Muscle layer of duodenum (tissue), 2 donors: Measurements from ENCODE around the gene PICALM.
"Not testable (repeated sequence)": the region's sequence is repeated elsewhere in the genome, so short reads cannot be mapped to it uniquely, and the experiment has no call there.

Experiments
- H3K27ac ChIP-seq: one replicate; pipeline ENCODE4 v1.7.0; 2013; ENCODE audit warnings: mild to moderate bottlenecking, low read length
- H3K27me3 ChIP-seq: one replicate; pipeline ENCODE4 v1.7.0; 2013; ENCODE audit warnings: low read depth, mild to moderate bottlenecking, control low read depth, low read length
- H3K36me3 ChIP-seq, 2 donors: one replicate each; pipeline ENCODE4 v1.7.0; 2013; ENCODE audit warnings: low read length in 2 of 2, control low read depth in 1 of 2, mild to moderate bottlenecking in 1 of 2; ENCODE audit not compliant: insufficient read depth in 2 of 2, control insufficient read depth in 1 of 2
- H3K4me1 ChIP-seq, 2 donors: one replicate each; pipeline ENCODE4 v1.7.0; 2013; ENCODE audit warnings: low read length in 2 of 2, mild to moderate bottlenecking in 2 of 2, control low read depth in 1 of 2, moderate library complexity in 1 of 2; ENCODE audit not compliant: insufficient read depth in 2 of 2, control insufficient read depth in 1 of 2
- H3K4me3 ChIP-seq, 2 donors: one replicate each; pipeline ENCODE4 v1.7.0; 2013; ENCODE audit warnings: low read length in 2 of 2, low read depth in 1 of 2, mild to moderate bottlenecking in 1 of 2
- H3K9me3 ChIP-seq, 2 donors: one replicate each; pipeline ENCODE4 v1.7.0; 2013; ENCODE audit warnings: low read length in 2 of 2, control low read depth in 1 of 2, mild to moderate bottlenecking in 1 of 2; ENCODE audit not compliant: control insufficient read depth in 1 of 2
- donor health status: healthy.

The PICALM gene

DNA sequence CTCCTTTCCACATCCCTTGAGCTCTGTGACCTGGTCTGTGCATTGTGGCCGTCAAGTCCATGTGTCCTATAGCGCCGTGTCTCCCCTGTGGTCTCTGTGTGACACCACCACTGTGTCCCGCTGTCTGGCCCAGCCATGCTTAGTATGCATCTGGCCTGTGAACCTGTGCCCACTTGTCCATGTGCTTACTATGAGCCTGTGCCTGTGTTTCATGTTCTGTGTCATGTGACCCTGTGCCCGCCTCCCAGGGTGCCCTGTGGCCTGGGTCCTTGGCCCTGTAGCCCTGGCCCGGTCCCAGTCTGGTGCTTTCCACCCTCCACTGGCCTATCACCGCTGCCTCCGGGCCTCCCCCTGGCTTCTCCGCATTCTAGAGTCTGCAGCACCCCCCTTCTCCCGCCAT, 133.1 kb downstream of the PICALM start:
- Histone ChIP-seq H3K4me3 (no peak overlapping the region), H3K4me1 (no peaks in the 10 kb centered on the region)

DNA sequence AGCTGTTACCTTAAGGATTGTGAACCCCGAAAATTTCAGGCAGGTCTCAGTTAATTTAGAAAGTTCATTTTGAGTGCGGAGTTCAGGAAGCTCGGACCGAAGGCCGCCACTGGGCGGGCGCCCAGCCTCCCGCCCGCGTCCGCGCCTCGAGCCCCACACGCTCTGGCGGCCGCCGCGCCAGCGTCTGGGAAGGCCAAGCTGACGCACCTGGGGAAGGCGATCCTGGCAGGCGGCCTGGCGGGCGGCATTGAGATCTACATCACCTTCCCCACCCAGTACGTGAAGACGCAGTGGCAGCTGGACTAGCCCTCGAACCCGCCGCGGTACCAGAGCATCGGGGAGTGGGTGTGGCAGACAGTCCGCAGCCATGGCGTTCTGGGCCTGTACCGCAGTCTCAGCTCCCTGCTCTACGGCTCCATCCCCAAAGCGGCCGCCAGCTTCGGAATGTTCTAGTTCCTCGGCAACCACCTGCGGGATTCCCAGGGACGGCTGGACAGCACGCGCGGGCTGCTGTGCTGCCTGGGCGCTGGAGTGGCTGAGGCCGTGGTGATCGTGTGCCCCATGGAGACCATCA, 134.2 kb downstream of the PICALM start:
- Histone ChIP-seq H3K27ac (no peak overlapping the region), H3K36me3 (no peaks in the 10 kb centered on the region), H3K27me3 (no peaks in the 10 kb centered on the region), H3K4me3 (no peak overlapping the region), H3K4me1 (no peaks in the 10 kb centered on the region), H3K9me3 (no peaks in the 10 kb centered on the region)

More for the DNA sequence above, 133.1 kb downstream of the PICALM start:
- no peaks in the 10 kb centered on the region for H3K27me3 ChIP-seq
- H3K27ac ChIP-seq: no peak overlapping the region
- H3K9me3 ChIP-seq: no peaks in the 10 kb centered on the region
- no peaks in the 10 kb centered on the region for H3K36me3 ChIP-seq

DNA sequence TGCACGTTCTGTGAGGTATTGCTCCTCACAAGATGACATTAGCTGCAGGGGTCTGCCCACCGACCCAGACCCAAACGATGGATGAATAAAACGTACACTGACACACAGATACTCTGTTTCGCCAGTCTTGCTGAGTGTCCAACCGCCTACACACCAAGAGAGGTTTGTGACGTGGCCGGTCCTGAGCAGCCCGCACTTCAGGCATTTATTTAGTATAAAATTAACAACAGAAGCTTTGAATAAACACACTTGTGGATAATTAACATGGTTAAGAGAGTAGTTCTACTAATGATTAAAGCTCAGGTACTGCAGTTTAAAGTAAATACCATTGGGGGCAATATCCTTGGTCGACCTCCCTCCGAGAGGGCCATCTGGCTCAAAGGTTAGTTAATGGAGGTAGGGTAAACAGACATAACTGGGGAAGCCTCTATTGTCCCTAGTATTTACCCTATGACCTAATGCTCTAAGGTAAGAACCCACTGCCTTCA, 138.0 kb downstream of the PICALM start:
- Histone ChIP-seq H3K36me3 (no peaks in the 10 kb centered on the region), H3K27me3 (no peaks in the 10 kb centered on the region), H3K4me3 (no peak overlapping the region), H3K27ac (no peak overlapping the region), H3K4me1 (no peaks in the 10 kb centered on the region), H3K9me3 (no peaks in the 10 kb centered on the region)

DNA sequence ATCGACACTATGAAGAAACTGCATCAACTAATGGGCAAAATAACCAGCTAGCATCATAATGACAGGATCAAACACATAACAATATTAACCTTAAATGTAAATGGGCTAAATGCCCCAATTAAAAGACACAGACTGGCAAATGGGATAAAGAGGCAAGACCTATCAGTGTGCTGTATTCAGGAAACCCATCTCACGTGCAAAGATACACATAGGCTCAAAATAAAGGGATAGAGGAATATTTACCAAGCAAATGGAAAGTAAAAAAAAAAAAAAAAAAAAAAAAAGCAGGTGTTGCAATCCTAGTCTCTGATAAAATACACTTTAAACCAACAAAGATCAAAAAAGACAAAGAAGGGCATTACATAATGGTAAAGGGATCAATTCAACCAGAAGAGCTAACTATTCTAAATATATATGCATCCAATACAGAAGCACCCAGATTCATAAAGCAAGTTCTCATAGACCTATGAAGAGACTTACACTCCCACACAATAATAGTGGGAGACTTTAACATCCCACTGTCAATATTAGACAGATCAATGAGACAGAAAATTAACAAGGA, 142.2 kb downstream of the PICALM start:
- not testable (repeated sequence) for H3K27ac ChIP-seq, H3K36me3 ChIP-seq

DNA sequence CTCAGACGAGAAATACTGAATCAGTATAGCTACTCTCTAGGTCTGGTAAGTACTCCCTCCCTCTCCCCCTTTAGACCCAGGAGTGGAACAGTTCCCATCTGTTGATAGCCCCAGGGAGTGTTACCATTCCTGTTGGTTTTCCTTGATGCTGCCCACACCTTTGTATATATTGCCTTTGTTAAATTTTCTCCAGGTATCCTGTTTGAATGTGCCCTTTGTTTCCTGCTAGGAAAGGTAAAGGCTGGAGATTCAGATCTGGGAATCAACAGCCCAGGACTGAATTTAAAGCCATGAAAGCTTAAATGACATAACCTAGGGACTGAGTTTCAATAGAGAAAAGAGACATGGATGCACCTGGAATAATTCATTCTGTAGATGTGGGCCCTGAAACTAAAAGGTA, 145.4 kb downstream of the PICALM start:
- H3K9me3 ChIP-seq: no peaks in the 10 kb centered on the region
- H3K4me3 ChIP-seq: no peak overlapping the region
- H3K27ac ChIP-seq: no peak overlapping the region
- no peaks in the 10 kb centered on the region for H3K36me3 ChIP-seq
- no peaks in the 10 kb centered on the region for H3K27me3 ChIP-seq
- no peaks in the 10 kb centered on the region for H3K4me1 ChIP-seq

More for the DNA sequence above, 142.2 kb downstream of the PICALM start:
- not testable (repeated sequence) for H3K9me3 ChIP-seq, H3K4me3 ChIP-seq, H3K4me1 ChIP-seq, H3K27me3 ChIP-seq

DNA sequence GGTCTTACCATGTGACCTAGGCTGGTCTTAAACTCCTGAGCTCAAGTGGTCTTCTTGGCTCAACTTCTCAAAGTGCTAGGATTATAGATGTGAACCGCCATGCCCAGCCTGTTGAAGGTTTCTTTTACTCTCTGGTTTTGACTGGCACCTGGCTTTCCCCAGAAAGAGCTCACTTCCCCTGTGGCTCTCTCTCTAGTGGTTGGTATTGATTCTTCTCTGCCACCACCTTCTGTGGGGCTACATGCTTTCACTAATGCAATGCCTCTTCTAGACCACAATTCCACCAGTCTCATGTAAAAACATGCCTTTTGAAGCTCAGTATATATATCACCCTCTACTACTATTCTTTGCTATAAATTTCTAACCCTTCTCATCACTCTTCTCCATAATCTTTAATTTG, 146.5 kb downstream of the PICALM start:
- no peak overlapping the region for H3K4me3 ChIP-seq
- H3K36me3 ChIP-seq: no peaks in the 10 kb centered on the region
- H3K27ac ChIP-seq: no peak overlapping the region
- H3K4me1 ChIP-seq: no peaks in the 10 kb centered on the region
- H3K9me3 ChIP-seq: no peaks in the 10 kb centered on the region
- H3K27me3 ChIP-seq: no peaks in the 10 kb centered on the region

DNA sequence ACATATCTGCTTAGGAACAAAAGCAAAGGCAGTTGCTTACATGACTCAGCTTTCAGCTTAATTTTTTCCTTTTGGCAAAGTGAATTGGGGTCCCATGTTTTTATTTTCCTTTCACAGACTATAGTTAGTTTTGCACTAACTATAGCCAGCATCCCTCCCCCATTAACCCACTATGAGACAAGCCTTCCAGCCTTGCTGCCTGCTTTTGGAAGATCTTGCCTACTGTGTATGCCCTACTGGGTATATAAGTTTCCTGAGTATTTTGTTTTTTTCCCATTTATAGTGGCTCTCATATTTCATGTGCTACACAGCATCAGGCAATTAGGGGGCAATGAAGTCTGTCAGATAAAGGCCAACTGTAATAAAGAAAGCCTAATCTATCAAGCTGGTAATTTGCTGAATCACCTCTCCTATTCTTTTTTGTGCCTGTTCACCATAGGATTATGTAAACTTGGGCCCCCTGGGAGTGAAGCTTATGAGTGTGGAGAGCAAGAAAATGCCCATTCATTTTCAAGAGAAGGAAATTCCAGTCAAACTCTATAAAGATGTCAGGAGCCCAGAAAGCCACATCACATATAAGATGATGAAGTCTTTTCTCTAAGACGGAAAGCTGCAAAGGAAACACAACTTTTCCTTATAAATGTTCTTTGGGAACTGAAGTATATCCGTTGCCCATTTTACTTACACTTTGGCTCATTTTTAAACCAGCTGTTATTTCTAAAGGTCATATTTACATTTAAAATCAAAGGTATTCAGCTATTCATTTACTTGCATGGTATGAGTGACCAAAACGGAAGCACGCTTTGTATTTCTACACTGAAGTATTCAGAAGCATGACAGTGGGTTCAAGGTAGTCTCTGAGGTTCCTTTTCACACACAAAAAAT, 149.7 kb downstream of the PICALM start:
- H3K36me3 ChIP-seq: no peaks in the 10 kb centered on the region

DNA sequence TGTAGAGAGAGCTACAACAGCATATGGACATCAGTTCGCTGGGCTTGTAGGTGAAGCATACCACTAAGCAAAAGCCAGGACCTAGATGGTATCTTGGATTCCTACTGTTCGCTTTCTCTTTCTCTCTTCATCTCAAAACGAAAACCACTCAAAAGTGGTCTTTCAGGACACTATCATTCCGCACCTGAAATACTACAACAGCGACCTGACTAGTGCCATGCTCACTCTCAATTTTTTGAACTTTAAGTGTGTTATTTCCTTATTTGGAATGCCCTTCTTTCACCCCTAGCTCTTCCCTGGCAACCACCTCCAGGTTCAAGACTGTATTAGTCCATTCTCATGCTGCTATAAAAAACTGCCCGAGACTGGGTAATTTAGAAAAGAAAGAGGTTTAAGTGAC, 154.5 kb downstream of the PICALM start:
- Histone ChIP-seq H3K36me3 (no peaks in the 10 kb centered on the region), H3K27ac (no peak overlapping the region), H3K9me3 (no peaks in the 10 kb centered on the region), H3K27me3 (no peaks in the 10 kb centered on the region), H3K4me1 (no peaks in the 10 kb centered on the region), H3K4me3 (no peak overlapping the region)

More for the DNA sequence above, 149.7 kb downstream of the PICALM start:
- Histone ChIP-seq H3K4me1 (no peaks in the 10 kb centered on the region), H3K27me3 (no peaks in the 10 kb centered on the region), H3K4me3 (no peak overlapping the region), H3K27ac (no peak overlapping the region), H3K9me3 (no peaks in the 10 kb centered on the region)

DNA sequence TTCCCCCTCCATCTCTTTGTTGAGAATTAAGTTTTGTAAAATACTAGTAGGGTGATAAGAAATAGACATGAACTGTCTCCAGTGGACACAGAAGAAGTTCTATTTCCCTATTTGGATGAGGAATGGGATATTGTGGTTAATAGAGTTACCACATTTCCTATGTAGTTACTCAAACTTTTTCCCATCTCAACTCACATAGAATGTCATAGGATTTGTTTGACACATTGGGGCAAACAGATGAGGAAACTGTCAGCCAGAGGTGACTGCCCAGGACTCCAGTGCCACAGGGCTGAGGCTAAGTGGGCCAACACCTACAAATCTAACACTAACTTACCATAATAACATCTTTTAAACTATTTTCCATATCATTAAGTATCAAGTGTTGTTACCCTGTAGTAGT, 155.4 kb downstream of the PICALM start:
- no peaks in the 10 kb centered on the region for H3K27me3 ChIP-seq
- H3K36me3 ChIP-seq: no peaks in the 10 kb centered on the region
- no peak overlapping the region for H3K27ac ChIP-seq
- no peaks in the 10 kb centered on the region for H3K4me1 ChIP-seq
- H3K4me3 ChIP-seq: no peak overlapping the region
- H3K9me3 ChIP-seq: no peaks in the 10 kb centered on the region

DNA sequence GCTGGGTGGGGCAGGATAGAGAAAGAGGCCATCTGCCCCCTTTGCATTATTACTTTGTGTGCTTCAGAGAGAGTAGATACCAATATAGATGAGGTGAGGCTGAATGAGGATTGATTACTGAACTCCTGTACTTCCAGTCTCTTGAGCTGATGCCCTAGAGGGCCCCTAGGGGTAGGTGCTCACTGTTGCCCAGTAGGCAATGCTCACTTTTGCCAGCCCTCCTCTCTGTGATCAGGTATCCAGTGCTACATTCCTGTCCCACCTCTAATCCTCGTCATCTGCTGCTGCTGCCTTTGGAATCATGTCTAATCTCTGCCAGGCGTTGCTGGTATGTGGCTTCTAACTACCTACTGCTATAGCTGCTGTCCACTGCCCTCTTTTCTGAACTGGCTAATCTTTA, 156.5 kb downstream of the PICALM start:
- no peaks in the 10 kb centered on the region for H3K4me1 ChIP-seq
- H3K9me3 ChIP-seq: no peaks in the 10 kb centered on the region
- H3K36me3 ChIP-seq: no peaks in the 10 kb centered on the region
- no peak overlapping the region for H3K4me3 ChIP-seq
- no peak overlapping the region for H3K27ac ChIP-seq
- H3K27me3 ChIP-seq: no peaks in the 10 kb centered on the region
